DOHH2 (cell line): ENCODE results near the gene C1orf174.

Source experiments
- EZH2phosphoT487 ChIP-seq: fragments of 200-600 bp; sonication (generic); IDR thresholded peaks from 2 replicates; pipeline ENCODE4 v1.6.1; 2017; ENCODE audit warnings: borderline replicate concordance, mild to moderate bottlenecking, antibody characterized with exemption, low read length, moderate library complexity, mixed read lengths
- TF ChIP-seq, protein P1 (sequence below): fragments of 200-600 bp; sonication (generic); IDR thresholded peaks from one replicate; pipeline ENCODE4 v1.5.1; 2014; ENCODE audit warnings: antibody characterized with exemption, mild to moderate bottlenecking, low read depth, low read length; ENCODE audit not compliant: poor library complexity, severe bottlenecking

- TF ChIP-seq, protein P1, sequence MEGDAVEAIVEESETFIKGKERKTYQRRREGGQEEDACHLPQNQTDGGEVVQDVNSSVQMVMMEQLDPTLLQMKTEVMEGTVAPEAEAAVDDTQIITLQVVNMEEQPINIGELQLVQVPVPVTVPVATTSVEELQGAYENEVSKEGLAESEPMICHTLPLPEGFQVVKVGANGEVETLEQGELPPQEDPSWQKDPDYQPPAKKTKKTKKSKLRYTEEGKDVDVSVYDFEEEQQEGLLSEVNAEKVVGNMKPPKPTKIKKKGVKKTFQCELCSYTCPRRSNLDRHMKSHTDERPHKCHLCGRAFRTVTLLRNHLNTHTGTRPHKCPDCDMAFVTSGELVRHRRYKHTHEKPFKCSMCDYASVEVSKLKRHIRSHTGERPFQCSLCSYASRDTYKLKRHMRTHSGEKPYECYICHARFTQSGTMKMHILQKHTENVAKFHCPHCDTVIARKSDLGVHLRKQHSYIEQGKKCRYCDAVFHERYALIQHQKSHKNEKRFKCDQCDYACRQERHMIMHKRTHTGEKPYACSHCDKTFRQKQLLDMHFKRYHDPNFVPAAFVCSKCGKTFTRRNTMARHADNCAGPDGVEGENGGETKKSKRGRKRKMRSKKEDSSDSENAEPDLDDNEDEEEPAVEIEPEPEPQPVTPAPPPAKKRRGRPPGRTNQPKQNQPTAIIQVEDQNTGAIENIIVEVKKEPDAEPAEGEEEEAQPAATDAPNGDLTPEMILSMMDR = no peak
- TF ChIP-seq EZH2phosphoT487 = no peak
Measured at GRCh38 chr1:3900150-3900968, at the start of gene C1orf174.
